GM12878 (cell line): ENCODE measurements around the gene GLI2. TPM values are rescaled to one million over a fixed set of nuclear protein-coding genes. Genes with fewer than 3 reads are reported as not detected.

Experiments used
- ATAC-seq: fragments of 200-7000 bp; cut with Tn5 transposase; 3 replicates; pipeline ENCODE4 v1.9.1; 2020; ENCODE audit warnings: mild to moderate bottlenecking, moderate library complexity
- BruUV-seq: library from RNA; stranded (reverse); fragments of 400-500 nt; replicated peaks from 2 replicates; lab custom pipeline; 2021; lab: Mats Ljungman, UMichigan
- CTCF ChIA-PET: fragments of 300-600 bp; sonication (Branson Sonifier 250); formaldehyde crosslinking; extraction: SDS; loops from one replicate; lab custom pipeline; 2021; ENCODE audit warnings: inconsistent platforms; lab: Yijun Ruan, JAX
- POLR2A ChIA-PET: fragments of 350-600 bp; formaldehyde crosslinking; extraction: SDS; loops from one replicate; lab custom pipeline; 2021; ENCODE audit warnings: inconsistent platforms; lab: Charles Lee
- RAD21 ChIA-PET: fragments of 300-600 bp; sonication (Branson Sonifier 250); formaldehyde crosslinking; loops from one replicate; lab custom pipeline; 2023; ENCODE audit warnings: antibody characterized with exemption; ENCODE audit not compliant: unreplicated experiment; lab: Charles Lee
- SMC1A ChIA-PET: fragments of 300-600 bp; sonication (Branson Sonifier 250); formaldehyde crosslinking; loops from one replicate; lab custom pipeline; 2023; ENCODE audit not compliant: unreplicated experiment, uncharacterized antibody; lab: Charles Lee
- DNase-seq: peaks from one replicate; pipeline ENCODE4 v3.0.0-alpha.2; 2011; ENCODE audit warnings: low read depth, low spot score
- FAIRE-seq: peaks from 3 replicates; lab custom pipeline; 2011; peaks lifted over from hg19 to GRCh38; lab: Jason Lieb, UNC
- H2AFZ ChIP-seq: 2 replicates; pipeline ENCODE4 v1.6.0; 2011; ENCODE audit warnings: low read depth, low read length, control low read depth; ENCODE audit not compliant: control insufficient read depth
- H3K27ac ChIP-seq: 2 replicates; pipeline ENCODE4 v1.5.1; 2011; ENCODE audit warnings: control low read depth; ENCODE audit not compliant: control insufficient read depth, insufficient read depth
- H3K27me3 ChIP-seq, 2 experiments: replicated peaks in 1 of 2; 2 replicates each; pipeline versions ENCODE4 v1.6.0 to v1.6.1; 2011; ENCODE audit warnings: low read length in 1 of 2; ENCODE audit not compliant: control insufficient read depth in 2 of 2, insufficient read depth in 2 of 2
- H3K36me3 ChIP-seq, 2 experiments: 2 replicates each; pipeline ENCODE4 v1.5.1; 2011; ENCODE audit warnings: low read length in 1 of 2; ENCODE audit not compliant: control insufficient read depth in 2 of 2, insufficient read depth in 2 of 2
- H3K4me1 ChIP-seq: 2 replicates; pipeline ENCODE4 v1.6.1; 2011; ENCODE audit warnings: mild to moderate bottlenecking, low read length, moderate library complexity, mixed read lengths; ENCODE audit not compliant: control insufficient read depth, insufficient read depth
- H3K4me2 ChIP-seq: 2 replicates; pipeline ENCODE4 v1.6.0; 2011; ENCODE audit warnings: control low read depth; ENCODE audit not compliant: control insufficient read depth, insufficient read depth
- H3K4me3 ChIP-seq: fragments of 200-600 bp; sonication (generic); 2 replicates; pipeline ENCODE4 v1.5.1; 2016
- H3K79me2 ChIP-seq: 2 replicates; pipeline ENCODE4 v1.6.0; 2011; ENCODE audit warnings: low read length; ENCODE audit not compliant: control insufficient read depth, insufficient read depth
- H3K9ac ChIP-seq: 2 replicates; pipeline ENCODE4 v1.8.0; 2011; ENCODE audit warnings: low read length, control low read depth, mixed read lengths; ENCODE audit not compliant: control insufficient read depth, insufficient read depth
- H3K9me3 ChIP-seq: replicated peaks from 3 replicates; pipeline ENCODE4 v1.5.1; 2011; ENCODE audit warnings: mild to moderate bottlenecking, low read length; ENCODE audit not compliant: control insufficient read depth, insufficient read depth
- H4K20me1 ChIP-seq: 2 replicates; pipeline ENCODE4 v1.6.0; 2011; ENCODE audit not compliant: control insufficient read depth, insufficient read depth
- DPF2 ChIP-seq: fragments of 450-650 bp; IDR thresholded peaks from 2 replicates; pipeline ENCODE4 v1.6.1; 2017; ENCODE audit warnings: mild to moderate bottlenecking
- EGR1 ChIP-seq, 2 experiments: IDR thresholded peaks; 1 replicate in 1 of 2; 2 replicates in 1 of 2; pipeline ENCODE4 v1.6.1; 2011 to 2012; ENCODE audit warnings: low read depth in 2 of 2, low read length in 2 of 2, borderline replicate concordance in 1 of 2, mild to moderate bottlenecking in 1 of 2, moderate library complexity in 1 of 2
- LARP7 ChIP-seq: fragments of 450-650 bp; IDR thresholded peaks from 2 replicates; pipeline ENCODE4 v1.6.1; 2017; ENCODE audit warnings: mild to moderate bottlenecking
- MYB ChIP-seq: fragments of 150-350 bp; IDR thresholded peaks from 2 replicates; pipeline ENCODE4 v1.6.1; 2014; ENCODE audit warnings: mild to moderate bottlenecking, low read depth, low read length, borderline replicate concordance
- NR2C2 ChIP-seq: IDR thresholded peaks from 2 replicates; pipeline ENCODE4 v1.6.1; 2011; ENCODE audit warnings: borderline replicate concordance, low read depth; ENCODE audit not compliant: control insufficient read depth, insufficient read length
- POLR2A ChIP-seq: IDR thresholded peaks from 2 replicates; pipeline ENCODE4 v1.6.1; 2011; ENCODE audit warnings: low read depth, mild to moderate bottlenecking, low read length
- RELA ChIP-seq: fragments of 450-650 bp; IDR thresholded peaks from 2 replicates; pipeline ENCODE4 v1.8.0; 2014; ENCODE audit warnings: borderline replicate concordance; ENCODE audit not compliant: partially characterized antibody
- RFX5 ChIP-seq: IDR thresholded peaks from 2 replicates; pipeline ENCODE4 v1.6.1; 2011; ENCODE audit warnings: low read depth, low read length, improper control_type of control experiment
- SMARCA5 ChIP-seq: fragments of 450-650 bp; IDR thresholded peaks from 2 replicates; pipeline ENCODE4 v1.6.1; 2017; ENCODE audit warnings: mild to moderate bottlenecking
- YBX1 ChIP-seq: fragments of 450-650 bp; IDR thresholded peaks from 2 replicates; pipeline ENCODE4 v1.6.1; 2016; ENCODE audit warnings: antibody characterized with exemption
- YY1 ChIP-seq: IDR thresholded peaks from 2 replicates; pipeline ENCODE4 v1.6.1; 2011; ENCODE audit warnings: low read depth, mild to moderate bottlenecking, low read length
- ZNF384 ChIP-seq: IDR thresholded peaks from 2 replicates; pipeline ENCODE4 v1.6.1; 2012; ENCODE audit warnings: low read depth, mild to moderate bottlenecking, low read length, improper control_type of control experiment, borderline replicate concordance
- ZSCAN29 ChIP-seq: fragments of 450-650 bp; IDR thresholded peaks from 2 replicates; pipeline ENCODE4 v1.6.1; 2017; ENCODE audit warnings: mild to moderate bottlenecking, moderate library complexity
- WGBS: methylation state at CpG from one replicate; pipeline ENCODE4 v1.1.6; 2016; ENCODE audit warnings: low lambda C conversion rate; ENCODE audit not compliant: insufficient replicate concordance, insufficient coverage; ENCODE audit errors: missing lambda C conversion rate; 5-methylcytosine and 5-hydroxymethylcytosine counted together
- in situ Hi-C: fragments of 300-500 bp; cut with MboI; formaldehyde crosslinking; loops from 9 replicates; pipeline ENCODE4 v1.14.3; 2018; ENCODE audit warnings: mixed read lengths
- intact Hi-C: fragments of 100-400 bp; cut with micrococcal nuclease; formaldehyde crosslinking; loops from one replicate; pipeline ENCODE4 v1.14.2; 2022; ENCODE audit not compliant: unreplicated experiment
- polyA plus RNA-seq, 11 experiments: library from polyadenylated mRNA; depleted of rRNA in 4 of 11; unstranded in 6 of 11; stranded (reverse) in 5 of 11; fragments of >200 nt; fragmentation: Nextera tagmentation in 4 of 11; fragmentation: Illumina TruSeq in 1 of 11; extraction: Ambion mirVana in 4 of 11; extraction: Trizol in 1 of 11; gene quantifications; 1 replicate in 1 of 11; 2 replicates in 10 of 11; pipeline versions ENCODE4 v1.2.1 to v1.2.3, GENCODE V29; 2011 to 2016; ENCODE audit warnings: inconsistent platforms in 2 of 11, missing spikeins in 2 of 11, low read depth in 1 of 11
- total RNA-seq, 4 experiments: library from RNA; depleted of rRNA in 3 of 4; stranded (reverse); fragments of >200 nt in 3 of 4; fragmentation: Illumina TruSeq in 1 of 4; extraction: Trizol in 1 of 4; gene quantifications; 2 replicates each; pipeline versions ENCODE4 v1.2.1 to v1.2.3, GENCODE V29; 2013 to 2021
- TF ChIP-seq, protein P1 (sequence below): IDR thresholded peaks from 2 replicates; pipeline ENCODE4 v1.6.1; 2011; ENCODE audit warnings: mild to moderate bottlenecking, low read depth, low read length, moderate library complexity; ENCODE audit not compliant: insufficient replicate concordance
- TF ChIP-seq, protein P2 (sequence below): IDR thresholded peaks from 2 replicates; pipeline ENCODE4 v1.6.1; 2011; ENCODE audit warnings: borderline replicate concordance, low read depth, mild to moderate bottlenecking, moderate library complexity, mixed read lengths, low read length; ENCODE audit not compliant: insufficient read depth; ENCODE audit errors: extremely low read length
- TF ChIP-seq, protein P3 (sequence below): fragments of 450-650 bp; IDR thresholded peaks from 2 replicates; pipeline ENCODE4 v1.6.1; 2016; ENCODE audit warnings: mild to moderate bottlenecking

The GLI2 gene
- total and polyA plus RNA-seq, 10 of the 15 experiments (the other 5 are each of a cell fraction or from before 2014, with no cell fraction given): 0.01 TPM; not detected in 9

DNA sequence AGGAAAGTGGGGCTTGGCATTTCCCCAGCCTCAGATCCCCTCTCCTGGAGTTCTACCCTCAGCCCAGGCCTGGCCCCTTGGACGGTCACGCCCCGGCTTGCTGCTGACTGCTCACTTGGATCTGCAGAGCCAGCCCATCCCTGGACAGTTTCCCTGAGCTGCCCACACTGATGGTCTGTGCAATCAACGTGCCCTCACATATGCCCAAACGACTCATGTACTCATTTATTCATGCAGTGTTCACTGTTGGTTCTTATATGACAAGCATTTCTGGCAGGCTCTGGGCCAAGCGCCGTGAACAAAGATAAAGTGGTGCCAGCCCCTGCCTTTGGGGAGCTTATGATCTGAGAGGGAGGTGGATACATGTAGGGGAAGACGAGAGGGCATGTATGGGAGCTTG, 20.3 kb upstream of the GLI2 start:
- FAIRE-seq: no peak
- Histone ChIP-seq H3K9me3 (no peaks in the 10 kb centered on the region), H3K36me3 (no peaks in the 10 kb centered on the region), H4K20me1 (no peaks in the 10 kb centered on the region), H3K4me2 (no peak overlapping the region), H2AFZ (no peak overlapping the region), H3K4me3 (no peak overlapping the region), H3K4me1 (no peaks in the 10 kb centered on the region), H3K27ac (no peak overlapping the region), H3K27me3 (peaks cover 2 to 3% of the 10 kb centered on the region in 2 experiments; a peak in 3 of 4 replicates), H3K79me2 (no peaks in the 10 kb centered on the region), H3K9ac (no peak overlapping the region)
- ChIA-PET RAD21 (no interaction called here), POLR2A (no interaction called here), CTCF (no interaction called here), SMC1A (no interaction called here)
- in situ Hi-C loops: no loop called here
- DNase-seq: no peak
- no peak for TF ChIP-seq RELA
- TF ChIP-seq NR2C2: no peak
- no peak for TF ChIP-seq ZSCAN29
- TF ChIP-seq MYB: no peak
- no peak for TF ChIP-seq ZNF384
- TF ChIP-seq YBX1: no peak
- TF ChIP-seq, protein P1, sequence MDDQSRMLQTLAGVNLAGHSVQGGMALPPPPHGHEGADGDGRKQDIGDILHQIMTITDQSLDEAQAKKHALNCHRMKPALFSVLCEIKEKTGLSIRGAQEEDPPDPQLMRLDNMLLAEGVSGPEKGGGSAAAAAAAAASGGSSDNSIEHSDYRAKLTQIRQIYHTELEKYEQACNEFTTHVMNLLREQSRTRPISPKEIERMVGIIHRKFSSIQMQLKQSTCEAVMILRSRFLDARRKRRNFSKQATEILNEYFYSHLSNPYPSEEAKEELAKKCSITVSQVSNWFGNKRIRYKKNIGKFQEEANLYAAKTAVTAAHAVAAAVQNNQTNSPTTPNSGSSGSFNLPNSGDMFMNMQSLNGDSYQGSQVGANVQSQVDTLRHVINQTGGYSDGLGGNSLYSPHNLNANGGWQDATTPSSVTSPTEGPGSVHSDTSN: no peak
- TF ChIP-seq POLR2A: no peak
- no peak for TF ChIP-seq SMARCA5
- no peak for TF ChIP-seq YY1
- TF ChIP-seq, protein P2, sequence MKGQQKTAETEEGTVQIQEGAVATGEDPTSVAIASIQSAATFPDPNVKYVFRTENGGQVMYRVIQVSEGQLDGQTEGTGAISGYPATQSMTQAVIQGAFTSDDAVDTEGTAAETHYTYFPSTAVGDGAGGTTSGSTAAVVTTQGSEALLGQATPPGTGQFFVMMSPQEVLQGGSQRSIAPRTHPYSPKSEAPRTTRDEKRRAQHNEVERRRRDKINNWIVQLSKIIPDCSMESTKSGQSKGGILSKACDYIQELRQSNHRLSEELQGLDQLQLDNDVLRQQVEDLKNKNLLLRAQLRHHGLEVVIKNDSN: no peak
- TF ChIP-seq, protein P3, sequence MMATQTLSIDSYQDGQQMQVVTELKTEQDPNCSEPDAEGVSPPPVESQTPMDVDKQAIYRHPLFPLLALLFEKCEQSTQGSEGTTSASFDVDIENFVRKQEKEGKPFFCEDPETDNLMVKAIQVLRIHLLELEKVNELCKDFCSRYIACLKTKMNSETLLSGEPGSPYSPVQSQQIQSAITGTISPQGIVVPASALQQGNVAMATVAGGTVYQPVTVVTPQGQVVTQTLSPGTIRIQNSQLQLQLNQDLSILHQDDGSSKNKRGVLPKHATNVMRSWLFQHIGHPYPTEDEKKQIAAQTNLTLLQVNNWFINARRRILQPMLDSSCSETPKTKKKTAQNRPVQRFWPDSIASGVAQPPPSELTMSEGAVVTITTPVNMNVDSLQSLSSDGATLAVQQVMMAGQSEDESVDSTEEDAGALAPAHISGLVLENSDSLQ: no peak
- no peak for TF ChIP-seq LARP7
- TF ChIP-seq RFX5: no peak
- no peak for TF ChIP-seq DPF2
- TF ChIP-seq EGR1 (IDR thresholded peaks at IDR 0.05; ENCODE audit: borderline replicate concordance in 1 of 2, low read depth in 2 of 2, low read length in 2 of 2): no peak
- no TSS peak for BruUV-seq
- intact Hi-C loops: no loop called here
- no peak for ATAC-seq
- 7% methylated on average over 8 of the region's 8 CpGs for WGBS
